ENCODE measurements around the gene SMG1. TPM values are rescaled to one million over a fixed set of nuclear protein-coding genes. Genes with fewer than 3 reads are reported as not detected.

Gene SMG1
- total and polyA plus RNA-seq, 2 of the 13 experiments (the other 11 are each of a cell fraction or from before 2014, with no cell fraction given) = 48.7 to 53.7 TPM

- TF ChIP-seq ARID2 (CRISPR knock-in tag; IDR thresholded peaks at IDR 0.05; ENCODE audit: borderline replicate concordance) (no peak), PHF20 (CRISPR knock-in tag; IDR thresholded peaks at IDR 0.05) (no peak), ZNF17 (CRISPR knock-in tag; IDR thresholded peaks at IDR 0.05) (0 out of 2 replicates have a peak, but pooled peaks have one; percentile 16), MBD4 (IDR thresholded peaks at IDR 0.05; ENCODE audit: borderline replicate concordance, low read length) (no peak), TAF15 (IDR thresholded peaks at IDR 0.05; ENCODE audit: low read depth, low read length, poor library complexity, severe bottlenecking) (no peak), CCAR2 (optimal IDR thresholded peaks at IDR 0.05; ENCODE audit: low read depth, low read length) (no peak), HOXD1 (CRISPR knock-in tag; IDR thresholded peaks at IDR 0.05) (no peak), THRA (CRISPR knock-in tag; IDR thresholded peaks at IDR 0.05; ENCODE audit: borderline replicate concordance) (no peak), EED (CRISPR knock-in tag; IDR thresholded peaks at IDR 0.05) (no peak), NAIF1 (CRISPR knock-in tag; IDR thresholded peaks at IDR 0.05; ENCODE audit: borderline replicate concordance) (no peak), ZXDC (CRISPR knock-in tag; IDR thresholded peaks at IDR 0.05) (no peak), RFX1 (IDR thresholded peaks at IDR 0.05) (no peak), ZFP36L1 (CRISPR knock-in tag; IDR thresholded peaks at IDR 0.05) (no peak; the same call in 1 of the 2 replicates), NFE2L1 (CRISPR knock-in tag; IDR thresholded peaks at IDR 0.05; ENCODE audit: borderline replicate concordance) (no peak), THAP8 (CRISPR knock-in tag; IDR thresholded peaks at IDR 0.05; ENCODE audit: borderline replicate concordance) (no peak), ZNF326 (CRISPR knock-in tag; IDR thresholded peaks at IDR 0.05; ENCODE audit: borderline replicate concordance) (no peak), ZNF225 (CRISPR knock-in tag; IDR thresholded peaks at IDR 0.05) (no peak), HINFP (CRISPR knock-in tag; IDR thresholded peaks at IDR 0.05; ENCODE audit: low read depth) (no peak), REXO4 (CRISPR knock-in tag; IDR thresholded peaks at IDR 0.05; ENCODE audit: borderline replicate concordance) (no peak), ZBTB3 (CRISPR knock-in tag; IDR thresholded peaks at IDR 0.05; ENCODE audit: borderline replicate concordance, low read depth) (no peak), MYPOP (CRISPR knock-in tag; IDR thresholded peaks at IDR 0.05) (0 out of 2 replicates have a peak, but pooled peaks have one; percentile 15)
Observed at GRCh38 chr16:18789515-18789849, 136.7 kb downstream of the SMG1 start (continued).
